Esophagus muscularis mucosa (tissue), 2 donors: ENCODE data around the gene MYOF.

Experiments
- EP300 ChIP-seq: sonication (generic); formaldehyde crosslinking; IDR thresholded peaks from one replicate; pipeline ENCODE4 v1.6.1; 2017; ENCODE audit warnings: antibody characterized with exemption
- POLR2A ChIP-seq: fragments of 450-650 bp; IDR thresholded peaks from one replicate; pipeline ENCODE4 v1.6.1; 2017; ENCODE audit warnings: antibody characterized with exemption, moderate library complexity, mild to moderate bottlenecking, low read depth

GRCh38 chr10:93476756-93477155, 5.4 kb downstream of the MYOF start:
- no peak for TF ChIP-seq POLR2A
- no peak for TF ChIP-seq EP300
